Fibroblast of lung (primary cell): ENCODE data around the gene THSD7A. TPM values are rescaled to one million over a fixed set of nuclear protein-coding genes. Genes with fewer than 3 reads are reported as not detected.

Experiments used
- DNase-seq, 2 donors: peaks; one replicate each; pipeline versions ENCODE4 v3.0.0 to v3.0.0-alpha.2; 2010; ENCODE audit warnings: low read depth in 2 of 2
- H2AFZ ChIP-seq: 2 replicates; pipeline ENCODE4 v1.5.1; 2012; ENCODE audit warnings: low read length, control low read depth, inconsistent platforms
- H3K27ac ChIP-seq: 2 replicates; pipeline ENCODE4 v1.5.1; 2011; ENCODE audit warnings: low read length, control low read depth; ENCODE audit not compliant: insufficient read depth
- H3K27me3 ChIP-seq: 2 replicates; pipeline ENCODE4 v1.5.1; 2011; ENCODE audit warnings: mild to moderate bottlenecking, low read length; ENCODE audit not compliant: control insufficient read depth, insufficient read depth
- H3K36me3 ChIP-seq: 2 replicates; pipeline ENCODE4 v1.5.1; 2011; ENCODE audit warnings: low read length; ENCODE audit not compliant: control insufficient read depth, insufficient read depth
- H3K4me1 ChIP-seq: 2 replicates; pipeline ENCODE4 v1.5.1; 2011; ENCODE audit warnings: low read length; ENCODE audit not compliant: control insufficient read depth, insufficient read depth; ENCODE audit errors: extremely low read depth
- H3K4me2 ChIP-seq: 2 replicates; pipeline ENCODE4 v1.5.1; 2011; ENCODE audit warnings: low read length, control low read depth; ENCODE audit not compliant: insufficient read depth; ENCODE audit errors: extremely low read depth
- H3K4me3 ChIP-seq, 4 experiments: fragments of 200-600 bp in 1 of 4; sonication (generic) in 1 of 4; replicated peaks in 1 of 4; 2 replicates each; pipeline ENCODE4 v1.5.1; 2011 to 2016; ENCODE audit warnings: low read length in 4 of 4, low read depth in 3 of 4, mild to moderate bottlenecking in 3 of 4, control low read depth in 2 of 4, inconsistent platforms in 1 of 4, mixed read lengths in 1 of 4; ENCODE audit not compliant: insufficient read depth in 1 of 4; ENCODE audit errors: control extremely low read depth in 1 of 4
- H3K79me2 ChIP-seq: 2 replicates; pipeline ENCODE4 v1.5.1; 2012; ENCODE audit warnings: mild to moderate bottlenecking, low read length, inconsistent platforms; ENCODE audit not compliant: control insufficient read depth, insufficient read depth
- H3K9ac ChIP-seq: 2 replicates; pipeline ENCODE4 v1.5.1; 2011; ENCODE audit warnings: mild to moderate bottlenecking, low read length, control low read depth; ENCODE audit not compliant: insufficient read depth
- H3K9me3 ChIP-seq: 2 replicates; pipeline ENCODE4 v1.5.1; 2012; ENCODE audit warnings: low read depth, low read length; ENCODE audit not compliant: control insufficient read depth, insufficient read depth
- H4K20me1 ChIP-seq: 2 replicates; pipeline ENCODE4 v1.5.1; 2011; ENCODE audit warnings: low read length; ENCODE audit not compliant: control insufficient read depth, insufficient read depth; ENCODE audit errors: extremely low read depth
- EZH2 ChIP-seq: IDR thresholded peaks from 2 replicates; pipeline ENCODE4 v1.5.1; 2012; ENCODE audit warnings: low read length, control low read depth, mild to moderate bottlenecking; ENCODE audit errors: missing control alignments
- polyA plus RNA-seq, 2 donors: library from polyadenylated mRNA; depleted of rRNA in 1 of 2; stranded (reverse) in 1 of 2; unstranded in 1 of 2; fragments of >200 nt; gene quantifications; 2 replicates each; pipeline ENCODE4 v1.2.1, GENCODE V29; 2011 to 2012; ENCODE audit warnings: missing spikeins in 1 of 2
- total RNA-seq: library from RNA; depleted of rRNA; stranded (reverse); fragments of >200 nt; gene quantifications from 2 replicates; pipeline ENCODE4 v1.2.1, GENCODE V29; 2014
- TF ChIP-seq, protein P1 (sequence below), 2 donors: IDR thresholded peaks in 1 of 2; conservative IDR thresholded peaks in 1 of 2; 1 replicate in 1 of 2; 2 replicates in 1 of 2; pipeline ENCODE4 v1.5.1; 2011 to 2012; ENCODE audit warnings: low read length in 2 of 2, control low read depth in 1 of 2, inconsistent platforms in 1 of 2, low read depth in 1 of 2, mild to moderate bottlenecking in 1 of 2

The THSD7A gene
- total and polyA plus RNA-seq, 2 donors (not counting 1 experiment from before 2014, with no cell fraction given), result 0.02 to 0.83 TPM

DNA sequence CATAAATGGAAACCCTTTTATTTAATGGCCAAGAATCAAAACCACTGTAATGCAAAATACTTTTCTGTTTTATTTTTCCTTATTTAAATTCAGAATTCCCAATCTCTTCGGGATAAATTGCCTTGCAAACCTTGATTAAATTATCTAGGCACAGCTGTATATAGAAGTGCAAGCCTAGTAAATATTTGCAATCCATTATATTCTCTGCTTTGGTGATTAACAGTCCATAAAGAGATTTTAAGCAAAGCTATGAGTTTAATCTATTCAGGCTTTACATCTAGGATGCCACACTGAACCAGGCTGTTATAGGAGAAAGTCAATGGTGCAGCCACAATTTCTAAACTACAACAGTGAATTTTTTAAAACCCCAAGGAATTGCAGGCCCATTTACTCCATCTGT is 43.6 kb upstream of the THSD7A start:
- Histone ChIP-seq H3K4me2 (no peak overlapping the region), H3K4me3 (no peak overlapping the region), H3K36me3 (no peaks in the 10 kb centered on the region), H3K79me2 (no peaks in the 10 kb centered on the region), H3K27ac (no peak overlapping the region), H2AFZ (no peak overlapping the region), H3K4me1 (no peaks in the 10 kb centered on the region), H4K20me1 (no peaks in the 10 kb centered on the region), H3K9ac (no peak overlapping the region), H3K9me3 (no peaks in the 10 kb centered on the region), H3K27me3 (no peaks in the 10 kb centered on the region)
- TF ChIP-seq, protein P1, sequence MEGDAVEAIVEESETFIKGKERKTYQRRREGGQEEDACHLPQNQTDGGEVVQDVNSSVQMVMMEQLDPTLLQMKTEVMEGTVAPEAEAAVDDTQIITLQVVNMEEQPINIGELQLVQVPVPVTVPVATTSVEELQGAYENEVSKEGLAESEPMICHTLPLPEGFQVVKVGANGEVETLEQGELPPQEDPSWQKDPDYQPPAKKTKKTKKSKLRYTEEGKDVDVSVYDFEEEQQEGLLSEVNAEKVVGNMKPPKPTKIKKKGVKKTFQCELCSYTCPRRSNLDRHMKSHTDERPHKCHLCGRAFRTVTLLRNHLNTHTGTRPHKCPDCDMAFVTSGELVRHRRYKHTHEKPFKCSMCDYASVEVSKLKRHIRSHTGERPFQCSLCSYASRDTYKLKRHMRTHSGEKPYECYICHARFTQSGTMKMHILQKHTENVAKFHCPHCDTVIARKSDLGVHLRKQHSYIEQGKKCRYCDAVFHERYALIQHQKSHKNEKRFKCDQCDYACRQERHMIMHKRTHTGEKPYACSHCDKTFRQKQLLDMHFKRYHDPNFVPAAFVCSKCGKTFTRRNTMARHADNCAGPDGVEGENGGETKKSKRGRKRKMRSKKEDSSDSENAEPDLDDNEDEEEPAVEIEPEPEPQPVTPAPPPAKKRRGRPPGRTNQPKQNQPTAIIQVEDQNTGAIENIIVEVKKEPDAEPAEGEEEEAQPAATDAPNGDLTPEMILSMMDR (conservative IDR thresholded peaks at IDR 0.05 in 1 of 2, IDR thresholded peaks at IDR 0.05 in 1 of 2; ENCODE audit: low read depth in 1 of 2, low read length in 2 of 2), result no peak
- no peak for TF ChIP-seq EZH2
- DNase-seq, result no peak

DNA sequence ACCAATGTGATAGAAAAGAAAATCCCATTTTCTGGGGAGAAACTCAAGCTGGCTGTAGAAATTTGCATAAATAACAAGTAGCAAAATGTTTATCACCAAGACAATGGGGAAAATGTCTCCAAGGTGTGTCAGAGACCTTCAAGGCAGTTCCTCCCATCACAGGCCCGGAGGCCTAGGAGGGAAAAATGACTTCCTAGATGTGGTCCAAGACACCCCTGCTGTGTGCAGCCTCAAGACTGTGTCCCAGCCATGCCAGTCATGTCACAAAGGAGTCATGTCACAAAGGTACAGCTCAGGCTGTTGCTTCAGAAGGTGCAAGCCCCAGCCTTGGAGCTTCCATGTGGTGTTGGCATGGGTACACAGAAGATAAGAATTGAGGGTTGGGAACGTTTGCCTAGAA is 33.7 kb upstream of the THSD7A start:
- Histone ChIP-seq H3K4me3 (no peak overlapping the region), H4K20me1 (no peaks in the 10 kb centered on the region)

DNA sequence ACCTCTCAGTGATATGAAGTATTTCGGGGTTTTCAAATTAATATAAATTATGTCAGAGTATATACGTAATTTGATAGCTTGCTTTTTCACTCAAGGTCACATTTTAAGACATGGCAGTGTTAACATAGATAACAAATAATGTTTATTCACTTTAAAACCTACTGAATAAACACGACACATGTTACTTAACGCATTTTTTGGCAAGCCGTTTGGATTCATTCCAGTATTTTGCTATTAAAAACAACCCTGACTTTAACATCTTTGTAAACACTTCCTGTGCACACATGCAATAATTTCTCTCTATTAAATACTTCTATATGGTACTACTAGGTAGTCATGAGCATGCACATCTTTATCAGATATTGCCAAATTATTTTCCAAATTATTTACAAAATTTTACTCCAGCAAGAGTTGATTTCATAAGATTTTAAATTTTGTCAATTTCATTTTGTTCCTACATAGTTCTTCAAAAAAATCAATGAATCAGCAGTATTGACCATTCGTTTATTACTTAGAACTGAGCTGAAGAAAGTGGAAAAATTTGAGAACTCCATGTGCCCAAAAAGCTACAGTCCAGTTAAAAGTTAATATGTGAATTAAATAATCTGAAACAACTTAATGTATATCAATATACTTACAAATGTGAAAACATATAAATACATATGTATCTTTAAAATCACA is 26.8 kb upstream of the THSD7A start:
- DNase-seq, result no peak
- H2AFZ ChIP-seq, result no peak overlapping the region
- H3K36me3 ChIP-seq, result no peaks in the 10 kb centered on the region
- no peak overlapping the region for H3K27ac ChIP-seq
- no peaks in the 10 kb centered on the region for H3K79me2 ChIP-seq
- H3K27me3 ChIP-seq, result no peaks in the 10 kb centered on the region
- no peak for TF ChIP-seq EZH2
- TF ChIP-seq, protein P1 (conservative IDR thresholded peaks at IDR 0.05 in 1 of 2, IDR thresholded peaks at IDR 0.05 in 1 of 2; ENCODE audit: low read depth in 1 of 2, low read length in 2 of 2), result no peak
- no peak overlapping the region for H3K4me2 ChIP-seq
- H3K4me3 ChIP-seq, result no peak overlapping the region
- no peaks in the 10 kb centered on the region for H3K4me1 ChIP-seq
- no peaks in the 10 kb centered on the region for H4K20me1 ChIP-seq
- no peaks in the 10 kb centered on the region for H3K9me3 ChIP-seq
- no peak overlapping the region for H3K9ac ChIP-seq

More for the DNA sequence above, 33.7 kb upstream of the THSD7A start:
- H3K27me3 ChIP-seq, result no peaks in the 10 kb centered on the region
- no peak for TF ChIP-seq EZH2
- TF ChIP-seq, protein P1 (conservative IDR thresholded peaks at IDR 0.05 in 1 of 2, IDR thresholded peaks at IDR 0.05 in 1 of 2; ENCODE audit: low read depth in 1 of 2, low read length in 2 of 2), result no peak
- no peak overlapping the region for H3K9ac ChIP-seq
- no peak overlapping the region for H3K27ac ChIP-seq
- H3K9me3 ChIP-seq, result no peaks in the 10 kb centered on the region
- H2AFZ ChIP-seq, result no peak overlapping the region
- no peaks in the 10 kb centered on the region for H3K79me2 ChIP-seq
- no peak overlapping the region for H3K4me2 ChIP-seq
- H3K4me1 ChIP-seq, result no peaks in the 10 kb centered on the region
- DNase-seq, result no peak
- no peaks in the 10 kb centered on the region for H3K36me3 ChIP-seq
